SJSA1 (cell line): ENCODE measurements around the gene IMPG2. TPM values are rescaled to one million over a fixed set of nuclear protein-coding genes. Genes with fewer than 3 reads are reported as not detected.
A peak's percentile ranks its signal among the peaks of the same experiment; 100 is the strongest.

ENCODE experiments used
- DNase-seq, 2 experiments: peaks; one replicate each; pipeline ENCODE4 v3.0.0-alpha.2; 2015 to 2020; ENCODE audit warnings: low spot score in 2 of 2, low read depth in 1 of 2
- H3K27ac ChIP-seq: fragments of 250-450 bp; sonication (Bioruptor Pico); 2 replicates; pipeline ENCODE4 v1.5.1; 2020; ENCODE audit warnings: mild to moderate bottlenecking, moderate library complexity
- H3K27me3 ChIP-seq: fragments of 250-450 bp; sonication (Bioruptor Pico); replicated peaks from 2 replicates; pipeline ENCODE4 v1.5.1; 2020; ENCODE audit warnings: mild to moderate bottlenecking, moderate library complexity
- H3K36me3 ChIP-seq: fragments of 250-450 bp; sonication (Bioruptor Pico); 2 replicates; pipeline ENCODE4 v1.5.1; 2020; ENCODE audit warnings: mild to moderate bottlenecking
- H3K4me1 ChIP-seq: fragments of 250-450 bp; sonication (Bioruptor Pico); replicated peaks from 2 replicates; pipeline ENCODE4 v1.6.1; 2021; ENCODE audit warnings: mild to moderate bottlenecking
- H3K4me3 ChIP-seq: fragments of 250-450 bp; sonication (Bioruptor Pico); 2 replicates; pipeline ENCODE4 v1.5.1; 2020; ENCODE audit warnings: mild to moderate bottlenecking
- H3K9me3 ChIP-seq: fragments of 250-450 bp; sonication (Bioruptor Pico); replicated peaks from 2 replicates; pipeline ENCODE4 v1.5.1; 2020; ENCODE audit warnings: mild to moderate bottlenecking
- total RNA-seq: library from RNA; depleted of rRNA; stranded (reverse); fragments of >200 nt; shearing (Covaris generic); gene quantifications from 2 replicates; pipeline ENCODE4 v1.2.3, GENCODE V29; 2014

IMPG2 gene
- total RNA-seq, 1 experiment from 2014 or later, result 0.05 TPM

DNA sequence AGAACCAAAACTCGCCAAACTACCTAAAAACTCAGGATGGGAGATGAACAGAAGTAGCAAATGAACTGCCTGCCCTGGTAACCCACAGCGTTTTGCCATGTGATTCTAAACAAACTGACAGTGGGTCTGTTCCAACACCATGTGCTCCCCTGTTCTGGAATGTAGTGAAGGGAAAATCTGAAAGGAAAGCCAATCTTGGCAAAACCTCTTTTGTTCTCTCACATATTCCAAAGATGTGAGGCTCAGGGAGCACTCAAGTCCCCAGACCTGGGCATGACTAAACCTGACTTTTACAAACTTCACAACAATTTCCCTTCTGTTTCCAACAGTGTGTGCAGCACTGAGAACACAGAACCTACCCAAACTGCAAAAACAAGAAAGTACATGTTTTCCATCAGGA is 116.1 kb downstream of the IMPG2 start:
- H3K9me3 ChIP-seq, result no peaks in the 10 kb centered on the region
- DNase-seq, result no peak
- 0 out of 2 replicates have a peak, but pooled peaks cover 2% of the 10 kb centered on the region for H3K27me3 ChIP-seq
- no peaks in the 10 kb centered on the region for H3K4me1 ChIP-seq
- H3K4me3 ChIP-seq, result no peak overlapping the region
- H3K36me3 ChIP-seq, result no peaks in the 10 kb centered on the region
- H3K27ac ChIP-seq, result no peak overlapping the region

DNA sequence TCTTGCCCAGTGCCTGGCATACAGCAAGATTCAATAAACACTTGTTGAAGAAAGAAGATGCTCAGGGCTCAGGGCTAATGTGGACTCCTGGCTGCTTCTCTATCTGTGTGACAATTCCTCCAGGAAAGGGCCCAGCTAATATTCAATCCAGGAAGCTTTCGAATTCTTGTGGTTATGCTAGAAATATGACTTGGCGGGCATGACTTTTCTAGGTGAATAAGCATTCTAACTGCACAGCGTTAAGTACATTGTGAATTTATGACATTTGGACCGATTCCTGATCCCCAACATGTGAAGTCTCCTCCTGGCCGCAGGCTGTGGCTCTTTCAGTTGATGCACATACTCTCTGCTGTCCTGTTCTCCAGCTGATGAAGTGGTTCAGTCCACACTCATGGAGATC is 117.0 kb downstream of the IMPG2 start:
- Histone ChIP-seq H3K9me3 (no peaks in the 10 kb centered on the region), H3K36me3 (no peaks in the 10 kb centered on the region)

DNA sequence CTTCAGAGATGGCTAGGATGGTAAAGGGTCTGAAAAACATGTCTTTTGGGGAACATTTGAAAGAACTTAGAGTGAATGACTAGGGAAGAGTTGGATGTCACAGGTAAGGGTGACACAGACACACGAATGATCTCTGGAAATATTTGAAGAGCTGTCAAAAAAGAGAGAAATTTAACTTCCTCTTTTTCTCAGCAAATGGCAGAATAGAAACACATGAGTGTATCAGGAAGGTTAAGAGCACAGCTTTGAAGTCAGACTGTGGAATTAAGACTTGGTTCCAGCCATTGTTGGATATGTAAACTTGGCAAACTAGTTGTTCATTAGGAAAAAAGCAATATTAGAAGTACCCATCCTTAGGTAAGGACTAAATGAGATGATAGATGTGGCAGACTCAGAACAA is 117.7 kb downstream of the IMPG2 start:
- H3K36me3 ChIP-seq, result no peaks in the 10 kb centered on the region
- H3K4me3 ChIP-seq, result no peak overlapping the region
- 0 out of 2 replicates have a peak, but pooled peaks cover 2% of the 10 kb centered on the region for H3K27me3 ChIP-seq
- no peak for DNase-seq
- no peak overlapping the region for H3K27ac ChIP-seq
- no peaks in the 10 kb centered on the region for H3K9me3 ChIP-seq
- H3K4me1 ChIP-seq, result no peaks in the 10 kb centered on the region

More for the DNA sequence above, 117.0 kb downstream of the IMPG2 start:
- no peaks in the 10 kb centered on the region for H3K4me1 ChIP-seq
- peak in 1 of 2 experiments; percentile 1 for DNase-seq
- no peak overlapping the region for H3K27ac ChIP-seq
- H3K4me3 ChIP-seq, result no peak overlapping the region
- H3K27me3 ChIP-seq, result 0 out of 2 replicates have a peak, but pooled peaks cover 2% of the 10 kb centered on the region

DNA sequence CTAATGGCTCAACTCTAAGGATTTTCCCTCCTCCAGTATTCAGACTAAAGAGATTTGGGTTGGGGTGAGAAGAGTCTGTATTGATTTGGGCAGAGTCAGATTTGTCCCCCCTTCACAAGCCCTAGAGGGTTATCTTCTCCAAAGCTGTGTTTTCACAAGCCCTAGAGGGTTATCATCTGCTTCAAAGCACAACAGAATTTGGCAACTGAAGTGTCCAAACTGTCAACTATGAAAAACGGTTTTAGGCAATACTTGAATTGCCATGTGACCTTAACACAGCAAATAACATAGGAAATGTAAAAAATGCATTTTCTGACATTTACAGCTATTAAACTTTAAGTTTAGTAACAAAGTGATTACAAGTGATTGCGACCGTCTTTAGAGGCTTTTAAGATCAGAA is 119.9 kb downstream of the IMPG2 start:
- no peak overlapping the region for H3K27ac ChIP-seq
- H3K9me3 ChIP-seq, result no peaks in the 10 kb centered on the region
- no peaks in the 10 kb centered on the region for H3K36me3 ChIP-seq
- no peaks in the 10 kb centered on the region for H3K4me1 ChIP-seq
- H3K4me3 ChIP-seq, result no peak overlapping the region
- 0 out of 2 replicates have a peak, but pooled peaks cover 2% of the 10 kb centered on the region for H3K27me3 ChIP-seq
- DNase-seq, result no peak

DNA sequence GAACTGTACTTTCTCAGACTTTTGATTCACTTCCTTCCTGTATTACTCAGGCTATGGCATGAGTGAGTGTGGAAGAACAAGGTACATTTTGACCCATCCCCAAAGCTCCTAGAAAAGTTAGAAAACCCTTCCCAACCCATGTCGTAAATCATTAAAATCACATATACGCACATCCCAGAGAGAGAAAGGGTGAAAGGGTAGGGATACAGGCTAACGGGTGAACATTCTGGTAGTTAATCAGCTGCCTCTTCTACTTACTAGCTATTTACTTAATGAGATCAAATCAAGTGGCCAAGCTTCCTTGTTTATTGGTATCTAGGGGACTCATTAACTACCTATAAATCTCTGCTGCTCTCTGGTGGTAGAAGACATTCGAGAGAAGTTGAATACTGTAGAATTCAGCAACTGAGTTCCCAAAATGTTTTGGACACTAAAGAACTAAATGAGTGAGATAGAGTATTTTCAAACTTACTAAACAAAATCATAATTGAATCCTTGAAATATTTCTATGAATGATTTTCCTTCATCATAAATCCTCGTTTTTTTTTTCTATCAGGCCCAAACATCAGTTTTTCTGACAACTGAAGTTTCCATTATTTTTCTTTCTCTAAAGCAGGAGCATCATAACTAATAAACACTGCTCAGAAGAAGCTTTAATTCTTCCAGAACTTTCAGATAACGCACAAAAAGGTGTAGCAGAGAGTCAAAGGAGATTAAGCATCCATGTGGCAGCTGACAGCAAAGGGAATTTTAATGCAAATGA is 124.2 kb downstream of the IMPG2 start:
- Histone ChIP-seq H3K4me1 (peaks cover 8% of the 10 kb centered on the region), H3K36me3 (no peaks in the 10 kb centered on the region), H3K9me3 (no peaks in the 10 kb centered on the region), H3K27me3 (no peaks in the 10 kb centered on the region), H3K27ac (no peak overlapping the region), H3K4me3 (no peak overlapping the region)
- peak in 1 of 2 experiments; percentile 38 for DNase-seq

DNA sequence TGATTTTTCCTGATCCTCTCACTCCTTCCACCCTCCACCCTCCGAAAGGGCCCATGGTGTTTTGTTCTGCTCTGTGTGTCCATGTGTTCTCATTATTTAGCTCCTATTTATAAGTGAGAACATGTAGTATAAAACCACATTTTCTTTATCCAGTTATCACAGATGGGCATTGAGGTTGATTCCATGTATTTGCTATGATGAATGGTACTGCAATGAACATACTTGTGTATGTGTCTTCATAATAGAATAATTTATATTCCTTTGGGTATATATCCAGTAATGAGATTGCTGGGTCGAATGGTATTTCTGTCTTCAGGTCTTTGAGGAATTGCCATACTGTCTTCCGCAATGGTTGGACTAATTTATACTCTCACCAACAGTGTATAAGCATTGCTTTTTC is 126.0 kb downstream of the IMPG2 start:
- Histone ChIP-seq H3K36me3 (no peaks in the 10 kb centered on the region), H3K4me1 (peaks cover 8% of the 10 kb centered on the region), H3K9me3 (no peaks in the 10 kb centered on the region), H3K27ac (no peak overlapping the region), H3K27me3 (no peaks in the 10 kb centered on the region), H3K4me3 (no peak overlapping the region)
- no peak for DNase-seq

DNA sequence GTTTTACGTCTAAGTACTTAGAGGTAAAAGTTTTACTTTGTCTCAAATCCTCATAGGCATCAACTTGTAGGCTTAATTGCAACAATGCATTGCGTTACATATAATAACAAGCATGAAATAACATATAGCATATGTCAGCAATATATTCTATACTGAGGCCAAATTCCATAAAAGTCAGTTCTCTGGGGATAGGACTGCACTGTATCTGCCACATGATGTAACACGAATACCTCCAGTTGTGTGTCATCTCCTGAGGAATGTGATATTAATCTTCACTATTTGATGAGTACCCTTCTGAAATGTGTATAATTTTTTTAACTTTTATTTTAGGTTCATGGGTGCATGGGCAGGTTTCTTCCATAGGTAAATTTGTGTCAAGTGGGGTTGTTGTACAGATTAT is 126.4 kb downstream of the IMPG2 start:
- no peaks in the 10 kb centered on the region for H3K27me3 ChIP-seq
- H3K36me3 ChIP-seq, result no peaks in the 10 kb centered on the region
- no peaks in the 10 kb centered on the region for H3K9me3 ChIP-seq
- peak in 1 of 2 experiments; percentile 5 for DNase-seq
- H3K4me3 ChIP-seq, result no peak overlapping the region
- H3K27ac ChIP-seq, result no peak overlapping the region
- peaks cover 8% of the 10 kb centered on the region for H3K4me1 ChIP-seq

DNA sequence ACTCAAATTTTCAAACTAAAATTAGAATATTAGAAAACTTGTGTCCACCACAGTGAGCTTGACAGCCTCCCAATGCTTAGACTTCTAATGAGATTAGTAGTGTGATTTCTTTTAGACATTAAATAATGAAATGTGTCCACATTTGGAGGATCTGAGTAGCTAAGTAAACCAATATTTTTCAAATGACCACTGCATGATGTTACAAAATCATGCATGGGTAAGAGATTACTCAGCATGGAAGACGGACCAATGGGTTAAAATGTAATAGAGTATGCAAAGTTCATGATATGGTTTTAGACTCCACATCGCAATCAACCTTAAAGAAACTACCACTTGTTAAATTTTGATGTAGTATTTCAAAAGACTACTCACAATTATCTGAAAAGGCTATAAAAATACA is 130.6 kb downstream of the IMPG2 start:
- Histone ChIP-seq H3K4me1 (peaks cover 8% of the 10 kb centered on the region), H3K27me3 (no peaks in the 10 kb centered on the region), H3K4me3 (no peak overlapping the region), H3K9me3 (no peaks in the 10 kb centered on the region), H3K27ac (no peak overlapping the region), H3K36me3 (no peaks in the 10 kb centered on the region)
- DNase-seq, result no peak

DNA sequence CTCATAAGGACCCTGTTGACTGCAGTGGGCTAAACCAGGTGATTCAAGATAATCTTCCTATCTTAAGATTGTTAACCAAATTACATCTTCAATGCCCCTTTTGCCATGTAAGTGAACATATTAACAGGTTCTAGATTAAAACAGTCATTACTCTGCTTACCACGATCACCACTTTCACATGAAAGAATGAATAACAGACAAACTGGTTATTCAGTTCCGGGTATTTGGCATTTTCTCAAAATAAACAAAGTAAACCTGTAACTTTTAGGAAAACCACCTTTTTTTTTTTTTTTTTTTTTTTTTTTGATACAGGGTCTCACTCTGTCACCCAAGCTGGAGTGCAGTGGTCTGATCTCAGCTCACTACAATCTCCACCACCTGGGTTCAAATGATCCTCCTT is 131.2 kb downstream of the IMPG2 start:
- H3K9me3 ChIP-seq, result no peaks in the 10 kb centered on the region
- H3K4me3 ChIP-seq, result no peak overlapping the region
- H3K36me3 ChIP-seq, result no peaks in the 10 kb centered on the region
- peaks cover 5% of the 10 kb centered on the region for H3K4me1 ChIP-seq
- no peak for DNase-seq
- no peaks in the 10 kb centered on the region for H3K27me3 ChIP-seq
- H3K27ac ChIP-seq, result no peak overlapping the region

DNA sequence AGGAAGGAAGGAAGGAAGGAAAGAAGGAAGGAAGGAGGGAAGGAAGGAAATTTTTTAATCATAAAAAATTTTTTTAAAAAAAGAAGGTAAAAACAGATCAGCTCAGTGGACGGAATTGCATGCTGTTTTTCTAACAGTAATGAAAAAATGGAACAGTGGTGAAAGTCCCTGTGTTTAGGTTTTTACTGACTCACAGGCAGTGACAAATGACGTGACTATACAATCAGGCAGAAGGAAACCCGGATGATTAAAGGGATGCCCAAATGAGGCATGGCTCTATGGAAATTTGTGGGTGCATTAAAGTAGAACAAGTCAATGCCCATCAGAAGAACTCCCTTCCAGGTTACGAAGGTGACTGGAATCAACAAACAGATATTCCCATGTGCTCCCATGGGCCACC is 135.0 kb downstream of the IMPG2 start:
- no peak overlapping the region for H3K4me3 ChIP-seq
- H3K27me3 ChIP-seq, result no peaks in the 10 kb centered on the region
- H3K9me3 ChIP-seq, result no peaks in the 10 kb centered on the region
- no peak for DNase-seq
- no peaks in the 10 kb centered on the region for H3K4me1 ChIP-seq
- no peaks in the 10 kb centered on the region for H3K36me3 ChIP-seq
- H3K27ac ChIP-seq, result no peak overlapping the region

DNA sequence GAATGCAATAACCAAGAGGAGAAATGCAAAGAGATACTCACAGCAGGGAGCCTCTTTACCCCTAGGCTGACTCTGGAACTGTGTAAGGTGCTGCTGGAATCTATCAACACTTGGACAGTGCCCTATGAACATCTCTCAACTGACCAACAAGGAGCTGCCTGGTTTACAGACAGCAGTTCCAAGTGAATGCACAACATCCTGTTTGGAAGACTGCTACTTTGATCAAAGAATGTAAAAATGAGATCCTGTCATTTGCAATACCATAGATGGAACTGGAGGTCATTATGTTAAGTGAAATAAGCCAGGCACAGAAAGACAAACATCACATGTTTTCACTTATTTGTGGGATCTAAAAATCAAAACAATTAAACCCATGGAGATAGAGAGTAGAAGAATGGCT is 136.3 kb downstream of the IMPG2 start:
- Histone ChIP-seq H3K4me1 (no peaks in the 10 kb centered on the region), H3K27ac (no peak overlapping the region), H3K36me3 (no peaks in the 10 kb centered on the region), H3K27me3 (no peaks in the 10 kb centered on the region), H3K9me3 (no peaks in the 10 kb centered on the region), H3K4me3 (no peak overlapping the region)
- DNase-seq, result no peak

DNA sequence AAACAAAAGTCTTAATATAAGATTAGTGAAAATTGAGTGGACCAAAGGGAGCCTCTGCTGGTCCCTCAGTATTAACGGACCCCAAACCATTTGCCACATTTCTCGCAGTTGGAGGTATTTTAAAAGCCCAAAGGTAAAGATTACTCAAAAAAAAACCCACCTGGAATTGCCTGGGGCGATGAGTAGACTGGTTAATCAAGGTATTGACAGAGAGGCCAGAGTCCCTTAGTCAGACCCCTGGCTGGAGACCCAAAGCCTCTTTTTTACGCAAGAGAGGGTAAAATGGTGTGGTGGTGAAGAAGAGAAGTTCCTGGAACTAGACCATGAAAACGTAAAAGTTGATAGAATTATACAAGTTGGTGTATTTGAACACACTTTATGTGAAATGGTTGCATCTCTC is 137.2 kb downstream of the IMPG2 start:
- no peaks in the 10 kb centered on the region for H3K36me3 ChIP-seq

DNA sequence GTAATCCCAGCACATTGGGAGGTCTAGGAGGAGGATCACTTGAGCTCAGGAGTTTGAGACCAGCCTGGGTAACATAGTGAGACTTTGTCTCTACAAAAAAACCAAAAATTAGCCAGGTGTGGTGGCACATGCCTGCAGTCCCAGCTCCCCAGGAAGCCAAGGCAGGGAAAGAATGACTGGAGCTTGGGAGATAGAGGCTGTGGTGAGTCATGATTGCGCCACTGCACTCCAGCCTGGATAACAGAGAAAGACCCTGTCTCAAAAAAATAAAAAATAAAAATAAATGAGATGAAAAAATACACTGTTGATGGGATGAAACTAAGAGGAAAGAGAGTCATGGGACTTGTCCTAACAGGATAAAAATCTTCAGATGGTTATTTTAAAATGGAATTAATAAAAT is 137.6 kb downstream of the IMPG2 start:
- Histone ChIP-seq H3K4me3 (no peak overlapping the region), H3K4me1 (no peaks in the 10 kb centered on the region), H3K36me3 (no peaks in the 10 kb centered on the region), H3K27me3 (no peaks in the 10 kb centered on the region), H3K9me3 (no peaks in the 10 kb centered on the region), H3K27ac (no peak overlapping the region)
- no peak for DNase-seq

More for the DNA sequence above, 137.2 kb downstream of the IMPG2 start:
- no peak for DNase-seq
- Histone ChIP-seq H3K9me3 (no peaks in the 10 kb centered on the region), H3K27me3 (no peaks in the 10 kb centered on the region), H3K4me3 (no peak overlapping the region), H3K4me1 (no peaks in the 10 kb centered on the region), H3K27ac (no peak overlapping the region)

DNA sequence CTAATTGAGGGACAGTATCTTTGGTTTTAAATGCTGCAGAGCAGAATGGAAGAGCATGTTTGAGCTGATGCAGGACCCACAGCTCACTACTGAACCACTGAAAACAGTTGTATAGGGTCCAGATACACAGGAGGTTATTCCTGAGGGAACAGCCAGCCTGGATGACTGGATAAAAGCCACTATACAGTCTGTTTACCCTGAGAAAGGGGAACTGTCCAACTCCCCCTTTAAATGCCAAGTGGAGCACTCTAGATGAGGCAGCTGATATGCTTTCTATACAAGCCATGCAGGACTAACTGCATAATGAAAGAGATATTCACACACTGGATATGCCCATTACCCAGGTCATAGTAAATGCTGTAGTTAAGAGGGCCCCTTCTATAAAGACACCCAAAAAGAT is 138.6 kb downstream of the IMPG2 start:
- no peaks in the 10 kb centered on the region for H3K9me3 ChIP-seq
- no peak overlapping the region for H3K27ac ChIP-seq
- no peaks in the 10 kb centered on the region for H3K36me3 ChIP-seq
- DNase-seq, result no peak
- H3K4me3 ChIP-seq, result no peak overlapping the region
- H3K27me3 ChIP-seq, result no peaks in the 10 kb centered on the region
- H3K4me1 ChIP-seq, result no peaks in the 10 kb centered on the region

DNA sequence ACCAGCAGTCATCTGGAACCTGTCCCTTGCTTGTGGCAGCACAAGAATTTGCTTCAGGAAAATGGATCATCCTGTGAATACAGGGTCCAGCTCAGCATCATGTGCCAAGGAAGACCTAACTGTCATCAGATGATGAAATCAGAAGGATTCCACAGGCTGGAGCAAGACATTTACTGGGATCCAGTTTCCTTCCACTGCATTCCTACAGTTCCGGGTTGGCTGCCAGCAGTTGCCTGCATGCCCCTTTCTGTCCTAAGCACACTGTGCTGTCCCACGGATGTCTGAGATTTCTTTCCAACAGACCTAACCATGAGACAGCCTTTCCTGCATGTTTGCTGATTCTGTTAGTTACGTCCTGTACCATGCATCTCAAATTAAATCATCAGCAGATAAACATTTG is 140.7 kb downstream of the IMPG2 start:
- no peaks in the 10 kb centered on the region for H3K9me3 ChIP-seq
- H3K4me1 ChIP-seq, result no peaks in the 10 kb centered on the region
- no peak overlapping the region for H3K27ac ChIP-seq
- no peaks in the 10 kb centered on the region for H3K36me3 ChIP-seq
- H3K4me3 ChIP-seq, result no peak overlapping the region
- H3K27me3 ChIP-seq, result no peaks in the 10 kb centered on the region
- DNase-seq, result no peak
